H1 (cell line): ENCODE measurements around the gene G3BP1.

Experiments used
- ATF2 ChIP-seq: IDR thresholded peaks from 2 replicates; pipeline ENCODE4 v1.6.1; 2012; ENCODE audit warnings: low read length, inconsistent platforms
- BACH1 ChIP-seq: IDR thresholded peaks from 2 replicates; pipeline ENCODE4 v1.6.1; 2012; ENCODE audit warnings: low read length, improper control_type of control experiment
- CEBPB ChIP-seq: IDR thresholded peaks from 2 replicates; pipeline ENCODE4 v1.6.1; 2012; ENCODE audit warnings: low read depth, low read length
- CTCF ChIP-seq, 3 experiments: IDR thresholded peaks; 1 replicate in 2 of 3; 2 replicates in 1 of 3; pipeline versions ENCODE4 v1.5.1 to v1.6.1; 2011; ENCODE audit warnings: low read length in 3 of 3, mild to moderate bottlenecking in 3 of 3, inconsistent platforms in 2 of 3, low read depth in 1 of 3, moderate library complexity in 1 of 3; ENCODE audit not compliant: insufficient read depth in 1 of 3; ENCODE audit errors: control extremely low read depth in 1 of 3
- EZH2 ChIP-seq: fragments of 200-600 bp; sonication (generic); IDR thresholded peaks from 2 replicates; pipeline ENCODE4 v1.7.1; 2012; ENCODE audit warnings: low read depth, mild to moderate bottlenecking, moderate library complexity, low read length, inconsistent platforms; ENCODE audit not compliant: severe bottlenecking
- GABPA ChIP-seq: IDR thresholded peaks from 2 replicates; pipeline ENCODE4 v1.6.1; 2011; ENCODE audit warnings: mild to moderate bottlenecking, low read length, moderate library complexity, borderline replicate concordance; ENCODE audit not compliant: insufficient read depth
- MAX ChIP-seq: IDR thresholded peaks from 2 replicates; pipeline ENCODE4 v1.6.1; 2012; ENCODE audit warnings: inconsistent platforms
- POLR2A ChIP-seq, 2 experiments: IDR thresholded peaks; 1 replicate in 1 of 2; 2 replicates in 1 of 2; pipeline ENCODE4 v1.6.1; 2011; ENCODE audit warnings: low read depth in 2 of 2, low read length in 2 of 2, mild to moderate bottlenecking in 2 of 2; ENCODE audit errors: control extremely low read depth in 1 of 2
- RBBP5 ChIP-seq: IDR thresholded peaks from 2 replicates; pipeline ENCODE4 v1.7.1; 2012; ENCODE audit warnings: low read depth, mild to moderate bottlenecking, inconsistent platforms, low read length, moderate library complexity, borderline replicate concordance
- RXRA ChIP-seq: IDR thresholded peaks from 2 replicates; pipeline ENCODE4 v1.6.1; 2011; ENCODE audit warnings: low read depth, mild to moderate bottlenecking, low read length, moderate library complexity; ENCODE audit not compliant: insufficient read depth
- SIN3A ChIP-seq, 2 experiments: IDR thresholded peaks in 1 of 2; conservative IDR thresholded peaks in 1 of 2; 2 replicates each; pipeline ENCODE4 v1.6.1; 2011 to 2012; ENCODE audit warnings: low read length in 2 of 2, improper control_type of control experiment in 1 of 2, low read depth in 1 of 2, mild to moderate bottlenecking in 1 of 2
- SP2 ChIP-seq: IDR thresholded peaks from 2 replicates; pipeline ENCODE4 v1.6.1; 2012; ENCODE audit warnings: mild to moderate bottlenecking, low read length, inconsistent platforms
- TCF12 ChIP-seq: IDR thresholded peaks from 2 replicates; pipeline ENCODE4 v1.6.1; 2011; ENCODE audit warnings: low read depth, mild to moderate bottlenecking, low read length
- ZNF274 ChIP-seq: IDR thresholded peaks from 2 replicates; pipeline ENCODE4 v1.7.0; 2012; ENCODE audit warnings: low read length, borderline replicate concordance; ENCODE audit errors: extremely low read depth

GRCh38 chr5:151786468-151786867, 14.7 kb downstream of the G3BP1 start:
- TF ChIP-seq GABPA = no peak
- no peak for TF ChIP-seq POLR2A (IDR thresholded peaks at IDR 0.05; ENCODE audit: control extremely low read depth in 1 of 2, low read depth in 2 of 2, low read length in 2 of 2)
- TF ChIP-seq CTCF (IDR thresholded peaks at IDR 0.05; ENCODE audit: control extremely low read depth in 1 of 3, insufficient read depth in 1 of 3, low read depth in 1 of 3, low read length in 3 of 3) = no peak
- no peak for TF ChIP-seq BACH1
- TF ChIP-seq RXRA = no peak
- no peak for TF ChIP-seq EZH2
- no peak for TF ChIP-seq RBBP5
- no peak for TF ChIP-seq SP2
- no peak for TF ChIP-seq SIN3A (conservative IDR thresholded peaks at IDR 0.05 in 1 of 2, IDR thresholded peaks at IDR 0.05 in 1 of 2; ENCODE audit: low read depth in 1 of 2, low read length in 2 of 2)
- no peak for TF ChIP-seq MAX
- no peak for TF ChIP-seq CEBPB
- no peak for TF ChIP-seq TCF12
- no peak for TF ChIP-seq ZNF274
- TF ChIP-seq ATF2 = no peak
